Gastrocnemius medialis (tissue), 4 donors: ENCODE results near the gene DNAJB13.

Source experiments
- POLR2A ChIP-seq, 2 donors: fragments of 450-650 bp; IDR thresholded peaks; one replicate each; pipeline ENCODE4 v1.6.1; 2017; ENCODE audit warnings: antibody characterized with exemption in 2 of 2, mild to moderate bottlenecking in 2 of 2, moderate library complexity in 2 of 2
- TF ChIP-seq, protein P1 (sequence below), 5 experiments: fragments of 450-650 bp in 3 of 5; fragments of 200-600 bp in 2 of 5; sonication (generic) in 2 of 5; IDR thresholded peaks in 4 of 5; conservative IDR thresholded peaks in 1 of 5; 1 replicate in 4 of 5; 2 replicates in 1 of 5; pipeline ENCODE4 v1.5.1; 2016 to 2019; ENCODE audit warnings: antibody characterized with exemption in 5 of 5, mild to moderate bottlenecking in 3 of 5, moderate library complexity in 3 of 5

DNA sequence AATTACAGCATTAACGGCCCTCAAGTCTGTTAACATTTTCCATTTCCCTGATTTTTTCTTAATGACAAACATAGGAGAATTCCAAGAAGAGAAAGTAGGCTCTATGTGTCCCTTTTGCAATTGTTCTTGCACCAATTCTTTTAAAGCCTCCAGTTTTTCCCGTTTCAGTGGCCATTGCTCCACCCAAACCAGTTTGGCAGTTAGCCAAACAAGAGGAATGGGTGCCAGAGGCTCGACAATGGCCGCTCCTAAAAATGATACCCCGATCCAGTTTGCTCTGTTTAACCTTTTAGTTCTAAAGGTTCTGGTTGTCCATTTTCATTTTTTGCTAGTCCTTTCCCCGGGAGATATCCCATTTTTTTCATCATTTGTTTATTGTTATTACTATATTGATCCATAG lies 6.7 kb upstream of the DNAJB13 start:
- TF ChIP-seq POLR2A (IDR thresholded peaks at IDR 0.05) = no peak
- TF ChIP-seq, protein P1, sequence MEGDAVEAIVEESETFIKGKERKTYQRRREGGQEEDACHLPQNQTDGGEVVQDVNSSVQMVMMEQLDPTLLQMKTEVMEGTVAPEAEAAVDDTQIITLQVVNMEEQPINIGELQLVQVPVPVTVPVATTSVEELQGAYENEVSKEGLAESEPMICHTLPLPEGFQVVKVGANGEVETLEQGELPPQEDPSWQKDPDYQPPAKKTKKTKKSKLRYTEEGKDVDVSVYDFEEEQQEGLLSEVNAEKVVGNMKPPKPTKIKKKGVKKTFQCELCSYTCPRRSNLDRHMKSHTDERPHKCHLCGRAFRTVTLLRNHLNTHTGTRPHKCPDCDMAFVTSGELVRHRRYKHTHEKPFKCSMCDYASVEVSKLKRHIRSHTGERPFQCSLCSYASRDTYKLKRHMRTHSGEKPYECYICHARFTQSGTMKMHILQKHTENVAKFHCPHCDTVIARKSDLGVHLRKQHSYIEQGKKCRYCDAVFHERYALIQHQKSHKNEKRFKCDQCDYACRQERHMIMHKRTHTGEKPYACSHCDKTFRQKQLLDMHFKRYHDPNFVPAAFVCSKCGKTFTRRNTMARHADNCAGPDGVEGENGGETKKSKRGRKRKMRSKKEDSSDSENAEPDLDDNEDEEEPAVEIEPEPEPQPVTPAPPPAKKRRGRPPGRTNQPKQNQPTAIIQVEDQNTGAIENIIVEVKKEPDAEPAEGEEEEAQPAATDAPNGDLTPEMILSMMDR (IDR thresholded peaks at IDR 0.05 in 4 of 5, conservative IDR thresholded peaks at IDR 0.05 in 1 of 5) = no peak
